GM23338 (cell line): ENCODE results near the gene DCLRE1B. TPM values are rescaled to one million over a fixed set of nuclear protein-coding genes. Genes with fewer than 3 reads are reported as not detected.

ENCODE experiments used
- ATAC-seq: fragments of 200-7000 bp; cut with Tn5 transposase; 3 replicates; pipeline ENCODE4 v1.9.1; 2020
- DNase-seq: peaks from one replicate; pipeline ENCODE4 v3.0.0-alpha.2; 2015; ENCODE audit warnings: low spot score
- H2AFZ ChIP-seq: fragments of 200-600 bp; sonication (generic); 2 replicates; pipeline ENCODE4 v1.8.0; 2016; ENCODE audit warnings: antibody characterized with exemption, mild to moderate bottlenecking, moderate library complexity
- H3F3A ChIP-seq: fragments of 200-600 bp; sonication (generic); replicated peaks from 2 replicates; pipeline ENCODE4 v1.8.0; 2017; ENCODE audit warnings: antibody characterized with exemption, mixed run types, low read depth
- H3K27ac ChIP-seq: fragments of 200-600 bp; sonication (generic); 2 replicates; pipeline ENCODE4 v1.6.1; 2016; ENCODE audit warnings: low read depth
- H3K27me3 ChIP-seq: fragments of 200-600 bp; sonication (generic); 2 replicates; pipeline ENCODE4 v1.8.0; 2016; ENCODE audit warnings: mild to moderate bottlenecking, mixed run types, moderate library complexity; ENCODE audit not compliant: insufficient read depth
- H3K36me3 ChIP-seq: fragments of 200-600 bp; sonication (generic); 2 replicates; pipeline ENCODE4 v1.8.0; 2016; ENCODE audit warnings: mild to moderate bottlenecking; ENCODE audit not compliant: insufficient read depth
- H3K4me1 ChIP-seq: fragments of 200-600 bp; sonication (generic); 2 replicates; pipeline ENCODE4 v1.8.0; 2016; ENCODE audit warnings: mild to moderate bottlenecking, moderate library complexity; ENCODE audit not compliant: insufficient read depth
- H3K4me2 ChIP-seq: fragments of 200-600 bp; sonication (generic); 2 replicates; pipeline ENCODE4 v1.7.1; 2017; ENCODE audit warnings: mixed run types
- H3K4me3 ChIP-seq: fragments of 200-600 bp; sonication (generic); 2 replicates; pipeline ENCODE4 v1.6.1; 2016; ENCODE audit warnings: mixed run types
- H3K79me2 ChIP-seq: fragments of 200-600 bp; sonication (generic); replicated peaks from 2 replicates; pipeline ENCODE4 v1.8.0; 2017; ENCODE audit warnings: mild to moderate bottlenecking; ENCODE audit not compliant: insufficient read depth
- H3K9me2 ChIP-seq: fragments of 200-600 bp; sonication (generic); 2 replicates; pipeline ENCODE4 v1.8.0; 2017; ENCODE audit not compliant: insufficient read depth
- H4K20me1 ChIP-seq: fragments of 200-600 bp; sonication (generic); replicated peaks from 2 replicates; pipeline ENCODE4 v1.8.0; 2017; ENCODE audit warnings: mild to moderate bottlenecking; ENCODE audit not compliant: insufficient read depth
- H3K27ac Mint-ChIP-seq: 2 replicates; pipeline ENCODE4 v1.8.0; 2020; ENCODE audit warnings: inconsistent platforms, mild to moderate bottlenecking, moderate library complexity, mixed read lengths
- H3K27me3 Mint-ChIP-seq: 3 replicates; pipeline ENCODE4 v1.8.0; 2022; ENCODE audit warnings: low read depth, mild to moderate bottlenecking, moderate library complexity, mixed read lengths, inconsistent platforms; ENCODE audit not compliant: insufficient read depth, poor library complexity
- H3K36me3 Mint-ChIP-seq: 3 replicates; pipeline ENCODE4 v1.8.0; 2021; ENCODE audit warnings: low read depth, mild to moderate bottlenecking, inconsistent platforms, moderate library complexity, mixed read lengths
- H3K4me1 Mint-ChIP-seq: 3 replicates; pipeline ENCODE4 v1.8.0; 2020; ENCODE audit warnings: mild to moderate bottlenecking, inconsistent platforms, mixed read lengths
- H3K4me3 Mint-ChIP-seq: 3 replicates; pipeline ENCODE4 v1.8.0; 2021; ENCODE audit warnings: moderate library complexity, mild to moderate bottlenecking, inconsistent platforms, mixed read lengths
- H3K9me3 Mint-ChIP-seq: 3 replicates; pipeline ENCODE4 v1.8.0; 2020; ENCODE audit warnings: moderate library complexity, mild to moderate bottlenecking, inconsistent platforms, mixed read lengths
- CREB1 ChIP-seq: fragments of 250-450 bp; sonication (Bioruptor Pico); IDR thresholded peaks from 2 replicates; pipeline ENCODE4 v1.5.0; 2020; ENCODE audit warnings: low read depth, mild to moderate bottlenecking, moderate library complexity
- CTCF ChIP-seq, 2 experiments: fragments of 200-600 bp in 1 of 2; sonication (generic) in 1 of 2; conservative IDR thresholded peaks; 2 replicates each; pipeline versions ENCODE4 v1.5.1 to v1.6.1; 2016 to 2017; ENCODE audit warnings: antibody characterized with exemption in 2 of 2, low read depth in 2 of 2, mild to moderate bottlenecking in 2 of 2, moderate library complexity in 1 of 2
- ETS1 ChIP-seq: IDR thresholded peaks from 2 replicates; pipeline ENCODE4 v1.6.1; 2016; ENCODE audit warnings: antibody characterized with exemption
- EZH2 ChIP-seq: fragments of 200-600 bp; sonication (generic); IDR thresholded peaks from one replicate; pipeline ENCODE4 v1.8.0; 2017; ENCODE audit warnings: antibody characterized with exemption, mild to moderate bottlenecking, low read depth; ENCODE audit not compliant: unreplicated experiment
- NANOG ChIP-seq: IDR thresholded peaks from 2 replicates; pipeline ENCODE4 v1.6.1; 2016; ENCODE audit warnings: antibody characterized with exemption, borderline replicate concordance
- POLR2AphosphoS5 ChIP-seq: IDR thresholded peaks from 2 replicates; pipeline ENCODE4 v1.6.1; 2016; ENCODE audit warnings: antibody characterized with exemption, low read depth
- REST ChIP-seq: IDR thresholded peaks from one replicate; pipeline ENCODE4 v1.6.1; 2018; ENCODE audit warnings: antibody characterized with exemption; ENCODE audit not compliant: unreplicated experiment
- STAT1 ChIP-seq: IDR thresholded peaks from one replicate; pipeline ENCODE4 v1.6.1; 2016; ENCODE audit warnings: antibody characterized with exemption; ENCODE audit not compliant: unreplicated experiment
- ZNF114 ChIP-seq: fragments of 250-450 bp; sonication (Bioruptor Pico); IDR thresholded peaks from 2 replicates; pipeline ENCODE4 v1.5.0; 2020; ENCODE audit warnings: mild to moderate bottlenecking, moderate library complexity
- ZNF331 ChIP-seq: fragments of 250-450 bp; sonication (Bioruptor Pico); IDR thresholded peaks from 2 replicates; pipeline ENCODE4 v1.5.0; 2020; ENCODE audit warnings: low read depth, mild to moderate bottlenecking, moderate library complexity
- ZNF462 ChIP-seq: fragments of 250-450 bp; sonication (Bioruptor Pico); IDR thresholded peaks from 2 replicates; pipeline ENCODE4 v1.5.0; 2020; ENCODE audit warnings: mild to moderate bottlenecking, moderate library complexity
- polyA plus RNA-seq: library from polyadenylated mRNA; unstranded; fragments of >200 nt; fragmentation: Nextera tagmentation; extraction: Ambion mirVana; gene quantifications from 2 replicates; pipeline ENCODE4 v1.2.1, GENCODE V29; 2016
- total RNA-seq: library from RNA; depleted of rRNA; stranded (reverse); fragments of >200 nt; shearing (Covaris generic); gene quantifications from 2 replicates; pipeline ENCODE4 v1.2.3, GENCODE V29; 2014

Gene DCLRE1B
- total and polyA plus RNA-seq, 2 experiments from 2014 or later = 6.3 to 9.7 TPM

- H3K27ac ChIP-seq = no peak overlapping the region
Observed at GRCh38 chr1:113890816-113891215, 14.3 kb upstream of the DCLRE1B start.

More at GRCh38 chr1:113890816-113891215, 14.3 kb upstream of the DCLRE1B start:
- Histone ChIP-seq H3K36me3 (no peaks in the 10 kb centered on the region), H3K4me3 (no peak overlapping the region), H3K4me1 (no peaks in the 10 kb centered on the region), H3K4me2 (no peak overlapping the region), H3K79me2 (no peaks in the 10 kb centered on the region), H3K27me3 (no peaks in the 10 kb centered on the region), H3K9me2 (no peaks in the 10 kb centered on the region), H3F3A (no peaks in the 10 kb centered on the region), H4K20me1 (no peaks in the 10 kb centered on the region), H2AFZ (no peak overlapping the region)
- Mint-ChIP-seq H3K4me3 (no peak overlapping the region), H3K9me3 (no peaks in the 10 kb centered on the region), H3K4me1 (no peaks in the 10 kb centered on the region), H3K27ac (no peak overlapping the region), H3K27me3 (no peaks in the 10 kb centered on the region), H3K36me3 (no peaks in the 10 kb centered on the region)
- no peak for ATAC-seq
- no peak for TF ChIP-seq STAT1
- TF ChIP-seq ZNF114 (CRISPR knock-in tag) = no peak
- no peak for TF ChIP-seq CREB1 (CRISPR knock-in tag)
- TF ChIP-seq POLR2AphosphoS5 = no peak
- no peak for TF ChIP-seq REST
- TF ChIP-seq ZNF331 (CRISPR knock-in tag) = no peak
- TF ChIP-seq EZH2 = no peak
- TF ChIP-seq NANOG = no peak
- TF ChIP-seq ETS1 = no peak
- no peak for TF ChIP-seq CTCF (conservative IDR thresholded peaks at IDR 0.05; ENCODE audit: low read depth in 2 of 2)
- no peak for TF ChIP-seq ZNF462
- no peak for DNase-seq
